Measurements from ENCODE around the gene NELL2.
"Not testable (repeated sequence)": the region's sequence is repeated elsewhere in the genome, so short reads cannot be mapped to it uniquely, and the experiment has no call there.

NELL2 gene

GRCh38 chr12:44780221-44780790, 95.8 kb downstream of the NELL2 start:
- DNase-seq (ENCODE audit: extremely low read depth in 1 of 2, low read depth in 1 of 2): no peak

DNA sequence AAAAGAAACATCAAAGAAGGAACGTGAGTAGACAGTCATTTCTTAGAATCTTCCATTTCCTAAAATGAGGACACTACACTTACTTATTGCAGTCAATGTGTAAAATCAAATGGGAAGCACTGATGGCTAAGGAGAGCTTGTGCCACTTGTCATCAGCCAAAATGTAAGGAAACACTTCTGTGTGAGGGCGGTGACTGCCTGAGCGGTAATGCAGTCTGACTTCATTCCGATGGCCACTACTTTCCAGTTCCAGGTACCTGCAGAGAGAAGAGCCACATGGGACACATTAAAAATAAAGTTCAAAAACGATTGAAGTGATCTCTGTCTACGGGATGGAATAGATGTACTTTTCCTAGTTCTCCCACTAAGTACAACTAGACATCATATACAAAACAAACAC, 96.3 kb downstream of the NELL2 start:
- no peak for DNase-seq (ENCODE audit: extremely low read depth in 1 of 2, low read depth in 1 of 2)

- no peak for DNase-seq (ENCODE audit: extremely low read depth in 1 of 2, low read depth in 1 of 2)
Observed at GRCh38 chr12:44778863-44779262, 97.3 kb downstream of the NELL2 start.

DNA sequence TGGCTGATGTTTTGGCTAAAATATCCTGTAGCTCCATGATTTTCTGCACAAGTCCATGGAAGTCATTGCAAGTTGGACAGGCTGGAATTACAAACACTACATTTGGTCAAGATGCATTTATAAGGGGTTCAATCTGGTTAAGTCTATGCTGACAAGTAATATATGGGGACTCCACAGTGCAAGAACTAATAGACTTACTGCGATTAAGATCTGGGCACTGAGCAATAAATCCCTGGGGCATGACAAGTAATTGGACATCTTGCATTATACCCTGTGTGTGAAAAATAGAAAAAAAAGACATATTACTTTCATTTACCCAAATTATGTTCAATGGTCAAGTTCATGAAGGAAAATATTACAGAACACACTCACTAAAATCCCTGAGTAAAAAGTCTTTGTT, 99.1 kb downstream of the NELL2 start:
- no peak for DNase-seq (ENCODE audit: extremely low read depth in 1 of 2, low read depth in 1 of 2)

DNA sequence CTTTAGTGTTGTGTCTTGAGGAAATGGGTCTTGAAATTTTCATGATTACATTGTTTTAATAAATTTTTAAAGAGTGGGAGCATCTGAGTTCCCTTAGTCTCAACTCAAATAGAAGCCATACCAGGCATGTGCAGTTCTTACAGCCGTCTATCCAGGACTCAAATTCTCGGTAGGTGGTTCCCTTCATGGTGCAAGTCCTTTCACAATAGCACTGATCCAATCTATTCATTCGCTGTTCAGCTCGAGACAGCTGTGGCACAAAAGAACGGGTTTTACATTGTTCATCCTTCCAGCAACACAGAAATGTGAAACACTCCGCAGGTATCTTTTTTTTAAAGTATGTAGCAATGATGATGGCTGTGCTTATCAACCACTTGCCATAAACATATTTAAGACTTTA, 100.2 kb downstream of the NELL2 start:
- DNase-seq (ENCODE audit: extremely low read depth in 1 of 2, low read depth in 1 of 2): no peak

- DNase-seq (ENCODE audit: extremely low read depth in 1 of 2, low read depth in 1 of 2): peak; percentile 19 to 53
Observed at GRCh38 chr12:44774815-44775411, 101.2 kb downstream of the NELL2 start.

GRCh38 chr12:44771485-44772021, 104.6 kb downstream of the NELL2 start:
- DNase-seq (ENCODE audit: extremely low read depth in 1 of 2, low read depth in 1 of 2): no peak

GRCh38 chr12:44765796-44766195, 110.3 kb downstream of the NELL2 start:
- DNase-seq (ENCODE audit: extremely low read depth in 1 of 2, low read depth in 1 of 2): no peak

DNA sequence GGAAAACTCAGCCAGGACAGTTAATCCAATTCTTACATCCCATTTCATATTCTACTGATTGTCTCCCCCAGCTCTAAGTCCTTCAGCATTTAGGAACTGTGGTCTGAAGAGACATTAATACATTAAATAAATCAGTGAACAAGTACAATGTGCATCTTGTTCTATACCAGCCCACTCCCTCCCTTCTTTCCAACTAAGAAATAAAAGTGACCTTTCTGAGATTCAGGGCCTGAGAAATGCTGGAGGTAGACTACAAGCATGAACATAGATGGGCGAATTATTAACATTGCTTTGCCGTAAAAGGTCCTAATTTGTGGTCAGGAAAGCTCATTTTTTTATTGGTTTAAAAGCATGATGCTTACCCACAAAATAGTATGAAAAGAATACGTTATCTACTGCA, 113.1 kb downstream of the NELL2 start:
- no peak for DNase-seq (ENCODE audit: extremely low read depth in 1 of 2, low read depth in 1 of 2)

DNA sequence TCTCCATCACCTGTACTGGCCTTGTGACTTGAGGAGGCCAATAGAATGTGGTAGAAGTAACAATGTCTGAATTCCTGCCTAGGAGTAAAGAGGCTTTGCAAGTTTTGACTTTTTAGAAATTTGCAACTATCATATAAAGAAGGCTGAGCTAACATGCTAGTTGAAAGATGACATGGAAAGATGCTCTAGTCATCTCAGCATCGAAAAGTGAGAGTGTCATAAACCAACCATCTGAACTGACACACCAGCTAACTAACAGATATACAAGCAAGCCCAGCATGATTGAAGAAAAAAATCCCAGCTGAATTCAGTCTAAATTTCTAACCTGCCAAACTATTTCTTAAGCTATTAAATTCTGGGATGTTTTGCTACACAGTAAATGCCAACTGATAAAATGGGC, 116.8 kb downstream of the NELL2 start:
- DNase-seq (ENCODE audit: extremely low read depth in 1 of 2, low read depth in 1 of 2): no peak

- no peak for DNase-seq (ENCODE audit: extremely low read depth in 1 of 2, low read depth in 1 of 2)
Observed at GRCh38 chr12:44750468-44750867, 125.6 kb downstream of the NELL2 start.

- no peak for DNase-seq (ENCODE audit: extremely low read depth in 1 of 2, low read depth in 1 of 2)
Observed at GRCh38 chr12:44749566-44749965, 126.5 kb downstream of the NELL2 start.

DNA sequence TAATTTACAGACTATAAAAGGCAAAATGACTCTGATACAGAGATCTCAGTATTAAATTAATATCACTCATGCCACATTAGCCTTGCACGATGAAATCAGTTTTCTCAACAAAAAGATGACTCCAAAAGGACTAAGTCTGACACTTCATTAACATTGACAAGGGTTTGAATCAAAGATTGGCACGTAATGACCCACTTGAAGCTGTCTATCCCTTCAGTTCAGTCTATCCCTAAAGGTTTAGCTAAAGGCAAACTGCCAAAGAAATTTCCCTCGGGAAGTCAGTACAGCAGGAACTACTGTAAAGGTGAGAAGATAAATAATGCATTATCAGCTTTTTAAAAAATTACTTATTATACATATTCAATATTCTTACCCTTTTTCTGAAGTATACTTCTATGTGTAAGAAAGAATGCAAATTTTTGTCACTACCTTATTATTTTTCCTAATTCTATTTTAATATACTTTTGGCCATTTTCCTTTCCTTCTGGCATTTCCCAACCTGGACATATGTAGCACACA, 127.1 kb downstream of the NELL2 start:
- DNase-seq (ENCODE audit: extremely low read depth in 1 of 2, low read depth in 1 of 2): no peak

DNA sequence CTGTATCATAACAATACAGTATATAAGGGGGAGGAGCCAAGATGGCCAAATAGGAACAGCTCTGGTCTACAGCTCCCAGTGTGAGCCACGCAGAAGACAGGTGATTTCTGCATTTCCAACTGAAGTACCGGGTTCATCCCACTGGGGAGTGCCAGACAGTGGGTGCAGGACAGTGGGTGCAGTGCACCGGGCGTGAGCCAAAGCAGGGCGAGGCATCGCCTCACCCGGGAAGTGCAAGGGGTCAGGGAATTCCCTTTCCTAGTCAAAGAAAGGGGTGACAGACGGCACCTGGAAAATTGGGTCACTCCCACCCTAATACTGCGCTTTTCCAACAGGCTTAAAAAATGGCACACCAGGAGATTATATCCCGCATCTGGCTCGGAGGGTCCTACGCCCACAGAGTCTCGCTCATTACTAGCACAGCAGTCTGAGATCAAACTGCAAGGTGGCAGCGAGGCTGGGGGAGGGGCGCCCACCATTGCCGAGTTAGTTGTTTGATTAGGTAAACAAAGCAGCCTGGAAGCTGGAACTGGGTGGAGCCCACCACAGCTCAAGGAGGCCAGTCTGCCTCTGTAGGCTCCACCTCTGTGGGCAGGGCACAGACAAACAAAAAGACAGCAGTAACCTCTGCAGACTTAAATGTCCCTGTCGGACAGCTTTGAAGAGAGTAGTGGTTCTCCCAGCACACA, 134.7 kb downstream of the NELL2 start:
- DNase-seq (ENCODE audit: extremely low read depth in 1 of 2, low read depth in 1 of 2): not testable (repeated sequence)

DNA sequence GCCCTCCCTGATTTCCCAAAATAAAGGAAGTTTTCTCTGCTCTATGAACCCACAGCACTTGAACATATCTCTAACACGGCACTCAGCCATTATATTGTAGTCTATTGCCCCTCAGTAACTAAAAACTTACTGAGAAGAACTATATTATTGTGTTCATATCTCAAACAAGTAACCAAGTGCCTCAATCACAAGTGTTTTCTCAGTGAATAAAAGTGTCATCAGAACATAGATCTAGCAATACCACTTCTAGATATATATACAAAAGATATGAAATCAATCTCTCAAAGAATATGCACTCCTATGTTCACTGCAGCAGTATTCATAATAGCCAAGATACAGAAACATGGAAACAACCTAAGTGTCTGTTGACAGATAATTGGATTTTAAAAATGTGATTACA, 138.1 kb downstream of the NELL2 start:
- no peak for DNase-seq (ENCODE audit: extremely low read depth in 1 of 2, low read depth in 1 of 2)

GRCh38 chr12:44728566-44728965, 147.5 kb downstream of the NELL2 start:
- no peak for DNase-seq (ENCODE audit: extremely low read depth in 1 of 2, low read depth in 1 of 2)

DNA sequence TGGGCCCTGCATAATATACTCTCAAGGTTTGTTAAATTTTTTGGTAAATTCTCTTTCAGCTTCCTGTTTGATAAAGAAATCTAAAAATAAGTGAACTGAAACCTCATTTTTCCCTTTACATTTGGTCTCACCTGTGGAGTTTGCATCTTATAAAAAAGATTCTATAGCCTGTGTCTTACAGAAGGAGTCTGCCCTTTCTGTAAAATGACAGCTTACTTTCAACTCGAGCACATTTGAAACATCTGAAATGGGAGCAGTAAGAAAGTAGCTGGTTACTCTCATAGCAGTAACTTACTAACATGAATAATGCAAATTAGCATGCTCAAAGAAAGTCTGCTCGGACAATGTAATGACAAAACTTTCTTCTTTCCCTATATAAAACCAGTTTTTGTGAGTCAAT, 155.8 kb downstream of the NELL2 start:
- no peak for DNase-seq (ENCODE audit: extremely low read depth in 1 of 2, low read depth in 1 of 2)

DNA sequence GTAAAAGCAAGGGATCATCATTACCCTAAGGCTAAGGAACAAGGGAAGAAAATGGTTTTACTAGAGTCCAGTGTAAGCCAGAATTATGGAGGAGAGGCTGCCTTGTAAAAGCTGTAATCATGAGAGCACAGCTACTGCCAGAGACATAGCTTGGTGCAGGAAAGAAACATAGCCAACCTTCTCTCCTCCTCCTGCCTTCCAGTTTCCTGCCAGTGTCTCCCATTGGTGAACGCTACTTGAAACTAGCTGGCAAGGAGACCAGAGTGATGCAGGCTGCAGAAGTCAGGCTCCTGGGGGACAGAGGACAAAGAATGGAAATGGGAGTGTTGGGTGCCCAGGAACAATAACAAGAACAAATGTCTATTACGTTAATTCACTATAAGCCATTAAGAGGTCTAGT, 158.5 kb downstream of the NELL2 start:
- DNase-seq (ENCODE audit: extremely low read depth in 1 of 2, low read depth in 1 of 2): no peak

DNA sequence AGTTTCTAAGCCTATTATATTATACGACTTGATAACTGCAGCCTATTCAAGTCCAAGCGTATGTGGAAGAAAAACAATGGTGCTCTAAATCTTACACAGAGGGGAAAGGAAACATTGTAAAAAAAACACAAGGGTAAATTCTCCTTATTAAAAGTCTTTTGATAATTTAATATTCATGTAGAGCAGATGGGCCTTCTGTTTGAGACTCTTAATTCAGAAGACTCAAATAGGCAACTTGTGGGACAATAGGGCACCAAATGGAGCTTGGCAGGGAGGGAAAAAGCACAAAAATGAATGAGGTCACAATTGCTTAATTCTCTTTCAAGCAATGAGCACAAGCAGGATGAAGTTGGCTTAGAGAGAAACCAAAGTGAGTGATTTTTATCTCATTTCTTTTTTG, 159.4 kb downstream of the NELL2 start:
- DNase-seq (ENCODE audit: extremely low read depth in 1 of 2, low read depth in 1 of 2): no peak

- DNase-seq (ENCODE audit: extremely low read depth in 1 of 2, low read depth in 1 of 2): no peak
Observed at GRCh38 chr12:44711736-44712135, 164.4 kb downstream of the NELL2 start.

DNA sequence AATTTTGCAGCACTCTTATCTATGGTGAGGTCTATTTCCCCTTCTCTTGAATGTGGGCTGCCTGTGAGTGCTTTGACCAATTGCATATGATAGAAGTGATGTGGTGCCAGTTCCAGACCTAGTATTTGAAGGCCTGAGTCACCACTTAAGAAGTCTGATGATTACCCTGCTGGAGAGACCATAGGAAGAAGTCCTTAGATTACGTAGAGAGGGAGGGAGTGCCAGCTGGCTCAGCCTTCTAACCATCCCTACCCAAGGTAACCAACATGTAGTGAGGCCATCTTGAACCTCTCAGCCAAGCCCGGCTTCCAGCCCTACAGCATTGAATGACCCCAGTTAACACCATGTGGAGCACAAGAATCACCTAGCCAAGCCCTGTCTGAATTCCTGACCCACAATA, 166.9 kb downstream of the NELL2 start:
- DNase-seq (ENCODE audit: extremely low read depth in 1 of 2, low read depth in 1 of 2): no peak

GRCh38 chr12:44708218-44708617, 167.9 kb downstream of the NELL2 start:
- DNase-seq (ENCODE audit: extremely low read depth in 1 of 2, low read depth in 1 of 2): no peak

Measured in activated CD8-positive, alpha-beta memory T cell treated with anti-CD3 and anti-CD28 coated beads for 1 hour (primary cell).